Left ventricle myocardium inferior (tissue), 1 donor: ENCODE results near the gene TARS3. TPM values are rescaled to one million over a fixed set of nuclear protein-coding genes. Genes with fewer than 3 reads are reported as not detected.
A peak's percentile ranks its signal among the peaks of the same experiment; 100 is the strongest.
"Not testable (repeated sequence)": the region's sequence is repeated elsewhere in the genome, so short reads cannot be mapped to it uniquely, and the experiment has no call there.

Source experiments
- DNase-seq: peaks from one replicate; pipeline ENCODE4 v3.0.0-alpha.2; 2020
- H3K27ac ChIP-seq: fragments of 200-600 bp; replicated peaks from 2 replicates; pipeline ENCODE4 v1.8.0; 2021
- H3K27me3 ChIP-seq: fragments of 200-600 bp; 2 replicates; pipeline ENCODE4 v1.8.0; 2021; ENCODE audit warnings: low read depth
- H3K36me3 ChIP-seq: fragments of 200-600 bp; 2 replicates; pipeline ENCODE4 v1.8.0; 2021
- H3K4me1 ChIP-seq: fragments of 200-600 bp; 2 replicates; pipeline ENCODE4 v1.8.0; 2021
- H3K4me3 ChIP-seq: fragments of 200-600 bp; 2 replicates; pipeline ENCODE4 v1.8.0; 2021; ENCODE audit warnings: mild to moderate bottlenecking, moderate library complexity
- H3K9me3 ChIP-seq: fragments of 200-600 bp; replicated peaks from 2 replicates; pipeline ENCODE4 v1.8.0; 2021
- CTCF ChIP-seq: fragments of 200-600 bp; IDR thresholded peaks from 2 replicates; pipeline ENCODE4 v1.8.0; 2021; ENCODE audit warnings: antibody characterized with exemption, mild to moderate bottlenecking, borderline replicate concordance
- intact Hi-C: fragments of 100-400 bp; cut with micrococcal nuclease; formaldehyde crosslinking; loops from one replicate; pipeline ENCODE4 v1.11.0; 2022
- long read RNA-seq: library from polyadenylated mRNA; unstranded; transcript quantifications from one replicate; pipeline ENCODE4 v2.0.0, GENCODE V29; 2021
- total RNA-seq: library from RNA; stranded (reverse); fragmentation: NEBNext Ultra II Directional; extraction: Animal tissue kit (Norgen Biotek cat#: 25700); gene quantifications from one replicate; pipeline ENCODE4 v1.2.1, GENCODE V29; 2021
- donor health status: DM: no; HTN: yes; CAD: no; lungs with severe emphysema.

Gene TARS3
- 36.2 TPM for total RNA-seq
- long read RNA-seq, transcript TARSL2-202 (20 exons, 2,774 nt), result minor isoform, 8 of 196 reads
- long read RNA-seq, transcript TARSL2-201 (19 exons, 3,610 nt), result major isoform, 167 of 196 reads
- long read RNA-seq, partial matches to known transcripts, result 5 of 196 reads
- long read RNA-seq, other reads (novel, unspliced or antisense), result 15 of 196 reads

DNA sequence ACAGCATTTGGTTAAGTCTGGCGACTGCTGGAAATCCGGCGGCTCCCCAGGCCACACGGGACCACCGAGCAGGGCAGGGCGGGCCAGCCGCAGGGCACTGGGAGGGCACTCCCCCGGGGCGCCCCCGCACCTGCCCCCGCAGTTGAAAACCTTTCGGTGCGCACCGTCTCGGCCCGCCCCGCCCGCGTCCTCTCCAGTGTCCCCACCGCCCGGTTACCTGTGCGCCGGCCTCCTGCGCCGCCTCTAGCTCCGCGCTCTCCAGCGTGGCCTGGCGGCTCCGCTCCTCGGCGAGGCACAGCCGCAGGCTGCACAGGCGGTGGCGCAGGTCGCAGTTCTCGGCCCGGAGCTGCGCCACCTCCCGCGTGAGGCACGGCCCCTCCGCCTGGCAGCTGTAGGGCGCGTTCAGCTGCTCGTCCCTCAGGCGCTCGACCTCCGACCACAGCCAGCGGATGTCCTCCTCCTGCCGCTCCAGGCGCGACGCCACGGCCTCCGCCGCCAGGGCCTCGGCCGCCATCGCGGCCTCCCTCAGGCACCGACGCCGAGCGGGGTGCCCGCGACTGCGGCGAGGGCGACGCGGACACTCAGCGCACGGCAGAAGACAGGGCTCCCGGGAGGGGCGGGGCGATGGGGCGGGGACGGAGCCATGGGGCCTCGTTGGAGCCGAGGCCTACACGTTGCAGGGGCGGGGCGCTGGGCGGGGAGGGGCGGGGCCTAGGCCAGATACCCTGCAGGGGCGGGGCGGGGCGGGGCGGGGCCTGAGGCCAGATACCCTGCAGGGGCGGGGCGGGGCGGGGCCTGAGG lies at the start of gene TARS3:
TARS3 (minus strand) TSS at position 600 of the 801 bp plus-strand sequence; CDS start at position 514, 86 bp downstream.
- peak; percentile 98 for DNase-seq
- Histone ChIP-seq H3K4me3 (peak within 1 kb of the TSS; percentile 88), H3K27ac (peak within 1 kb of the TSS; percentile 93), H3K4me1 (peaks cover 20% of the 10 kb centered on the region), H3K36me3 (peaks cover 31% of the 10 kb centered on the region), H3K9me3 (no peaks in the 10 kb centered on the region), H3K27me3 (no peaks in the 10 kb centered on the region)
- TF ChIP-seq CTCF, result peak; percentile 39
- intact Hi-C loops, result no loop called here

DNA sequence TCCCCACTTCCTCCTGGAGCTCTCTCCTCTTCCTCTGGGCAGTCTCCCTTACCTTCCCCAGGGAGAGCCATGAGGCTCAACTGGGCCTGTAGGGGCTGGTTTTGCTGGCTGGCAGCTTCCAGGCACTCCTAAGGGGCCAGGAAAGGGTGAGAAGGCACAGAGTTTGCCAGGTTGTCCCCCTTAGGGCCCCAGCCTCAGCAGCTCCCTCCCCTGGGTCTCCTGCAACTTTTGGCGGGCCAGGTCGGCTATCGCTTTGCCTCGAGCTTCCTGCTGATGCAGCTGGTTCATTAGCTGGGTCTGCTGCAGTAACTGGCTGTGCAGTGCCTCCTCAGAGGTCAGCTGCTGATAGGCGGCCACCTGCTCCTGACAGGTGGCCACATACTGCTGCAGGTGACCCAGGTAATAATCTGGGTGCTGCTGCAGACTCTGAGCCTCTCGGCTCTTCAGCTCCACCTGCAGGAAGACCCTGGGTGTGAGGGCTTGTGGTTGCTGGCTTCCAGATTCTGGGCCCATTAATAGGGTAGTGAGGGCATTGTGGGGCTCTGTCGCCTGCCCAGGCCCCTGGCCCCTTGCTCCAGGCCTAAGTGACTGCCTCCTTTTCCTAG lies 49.3 kb upstream of the TARS3 start:
- no peaks in the 10 kb centered on the region for H3K36me3 ChIP-seq
- intact Hi-C loops, result no loop called here
- no peak overlapping the region for H3K27ac ChIP-seq
- no peaks in the 10 kb centered on the region for H3K27me3 ChIP-seq
- H3K4me3 ChIP-seq, result no peak overlapping the region
- TF ChIP-seq CTCF, result peak; percentile 45
- no peak for DNase-seq
- no peaks in the 10 kb centered on the region for H3K9me3 ChIP-seq
- no peaks in the 10 kb centered on the region for H3K4me1 ChIP-seq

GRCh38 chr15:101772921-101773320 lies 48.6 kb upstream of the TARS3 start:
- H3K27me3 ChIP-seq, result no peaks in the 10 kb centered on the region
- intact Hi-C loops, result no loop called here
- H3K36me3 ChIP-seq, result no peaks in the 10 kb centered on the region
- H3K9me3 ChIP-seq, result no peaks in the 10 kb centered on the region
- no peak for TF ChIP-seq CTCF
- H3K4me3 ChIP-seq, result no peak overlapping the region
- no peak overlapping the region for H3K27ac ChIP-seq
- H3K4me1 ChIP-seq, result no peaks in the 10 kb centered on the region
- no peak for DNase-seq

DNA sequence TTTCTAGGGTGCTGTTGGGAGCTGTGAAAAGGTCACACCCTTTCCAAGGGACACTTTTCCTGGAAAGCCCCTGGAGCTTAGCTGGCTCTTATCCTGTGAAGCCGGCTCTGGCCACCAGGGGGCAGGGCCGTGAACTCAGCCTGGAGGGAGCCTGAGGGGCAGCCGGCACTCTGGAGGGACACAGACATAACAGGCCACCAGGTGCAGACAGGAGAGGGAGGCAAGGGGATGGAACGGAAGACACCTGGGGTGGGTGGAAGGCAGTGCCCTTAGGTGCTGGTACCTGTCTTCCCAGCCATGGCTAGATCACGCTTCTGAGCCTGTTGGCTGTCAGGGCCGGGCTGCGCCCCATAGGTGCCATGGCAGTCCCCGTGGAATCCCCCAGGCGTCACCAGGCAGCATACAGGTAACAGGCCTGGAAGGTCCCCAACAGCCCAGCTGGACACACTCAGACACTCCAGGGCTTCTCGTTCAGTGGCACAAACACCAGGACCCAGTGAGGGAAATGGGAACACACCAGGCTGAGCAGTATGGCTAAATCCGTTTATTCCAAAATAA lies 42.9 kb upstream of the TARS3 start:
- H3K9me3 ChIP-seq, intact Hi-C loops, H3K36me3 ChIP-seq, H3K27ac ChIP-seq, DNase-seq, H3K27me3 ChIP-seq, H3K4me1 ChIP-seq, H3K4me3 ChIP-seq: not testable (repeated sequence)

DNA sequence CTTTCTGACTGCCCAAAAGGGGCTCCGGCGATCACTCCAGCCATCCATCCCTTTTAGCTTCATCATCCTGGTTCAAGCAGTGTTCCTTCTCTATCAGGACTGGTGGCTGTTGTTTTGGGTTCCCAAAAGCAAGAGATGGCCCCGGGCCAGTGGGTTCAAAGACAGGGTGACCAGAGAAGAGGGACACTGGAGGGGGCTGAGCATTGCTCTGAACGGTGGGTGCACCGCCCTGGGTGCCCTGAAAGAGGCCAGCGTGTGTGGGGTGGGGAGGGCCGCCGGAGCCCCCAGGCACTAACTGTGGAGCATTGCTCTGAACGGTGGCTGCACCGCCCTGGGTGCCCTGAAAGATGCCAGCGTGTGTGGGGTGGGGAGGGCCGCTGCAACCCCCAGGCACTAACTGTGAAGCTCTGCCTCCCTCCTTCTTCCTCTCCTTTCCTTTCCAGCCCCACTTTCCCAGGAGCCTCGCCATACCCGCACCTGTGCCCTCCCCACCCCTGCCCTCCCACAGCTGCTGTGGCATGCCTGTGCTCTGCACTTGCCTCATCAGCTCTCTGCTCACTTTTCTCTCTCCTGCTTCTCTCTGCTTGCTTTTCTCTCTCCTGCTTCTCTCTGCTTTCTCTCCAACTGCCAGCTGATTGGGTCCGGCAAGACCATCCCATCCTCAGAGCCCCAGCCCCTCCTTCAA lies 41.6 kb upstream of the TARS3 start:
- no peaks in the 10 kb centered on the region for H3K36me3 ChIP-seq
- no peak for DNase-seq
- H3K4me3 ChIP-seq, result no peak overlapping the region
- intact Hi-C loops, result no loop called here
- no peak overlapping the region for H3K27ac ChIP-seq
- no peaks in the 10 kb centered on the region for H3K9me3 ChIP-seq
- no peaks in the 10 kb centered on the region for H3K27me3 ChIP-seq
- no peak for TF ChIP-seq CTCF
- H3K4me1 ChIP-seq, result peaks cover 4% of the 10 kb centered on the region

GRCh38 chr15:101765340-101765671 lies 41.0 kb upstream of the TARS3 start:
- H3K27ac ChIP-seq, result peak overlapping the region; percentile 58
- H3K4me3 ChIP-seq, H3K9me3 ChIP-seq, H3K4me1 ChIP-seq, DNase-seq, H3K36me3 ChIP-seq, H3K27me3 ChIP-seq, intact Hi-C loops: not testable (repeated sequence)

- H3K36me3 ChIP-seq, H3K4me1 ChIP-seq, H3K27me3 ChIP-seq, H3K9me3 ChIP-seq, H3K4me3 ChIP-seq, intact Hi-C loops: not testable (repeated sequence)
- peak; percentile 36 for DNase-seq
- H3K27ac ChIP-seq, result peak overlapping the region; percentile 58
Observed at GRCh38 chr15:101764669-101765339, 40.5 kb upstream of the TARS3 start.

GRCh38 chr15:101746716-101747082 lies 22.4 kb upstream of the TARS3 start:
- intact Hi-C loops, DNase-seq, H3K27ac ChIP-seq, H3K36me3 ChIP-seq, H3K4me1 ChIP-seq, H3K9me3 ChIP-seq, H3K27me3 ChIP-seq: not testable (repeated sequence)
- peak overlapping the region; percentile 68 for H3K4me3 ChIP-seq
